COLO668 (cell line): ENCODE data around the gene HDLBP.

Experiments
- DNase-seq: peaks from one replicate; lab custom pipeline; 2025; ENCODE audit not compliant: unreplicated experiment; lab: John Stamatoyannopoulos, UW

The HDLBP gene

DNA sequence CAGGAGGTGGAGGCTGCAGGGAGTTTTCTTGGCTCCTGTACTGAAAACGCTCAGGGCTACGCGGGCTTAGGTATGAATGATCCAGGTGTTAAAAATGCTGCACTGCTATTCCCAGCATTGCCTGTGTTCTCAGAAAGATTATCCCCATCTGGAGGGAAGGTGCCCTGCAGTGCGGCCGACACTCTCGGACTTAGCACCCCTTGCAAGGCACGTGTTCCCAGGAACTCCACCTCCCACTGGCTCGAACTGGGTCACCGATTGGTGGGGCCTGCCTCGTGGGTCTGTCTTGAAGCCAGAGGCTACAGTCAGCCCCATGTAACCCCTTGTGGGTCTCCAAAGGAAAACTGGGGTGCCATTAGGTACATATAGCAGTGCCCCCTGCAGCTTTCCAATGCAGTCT, 101.3 kb downstream of the HDLBP start:
- DNase-seq: no peak

- no peak for DNase-seq
These were observed 101.9 kb downstream of the HDLBP start for GRCh38 chr2:241213567-241213966.

GRCh38 chr2:241213041-241213440, 102.4 kb downstream of the HDLBP start:
- DNase-seq: no peak

DNA sequence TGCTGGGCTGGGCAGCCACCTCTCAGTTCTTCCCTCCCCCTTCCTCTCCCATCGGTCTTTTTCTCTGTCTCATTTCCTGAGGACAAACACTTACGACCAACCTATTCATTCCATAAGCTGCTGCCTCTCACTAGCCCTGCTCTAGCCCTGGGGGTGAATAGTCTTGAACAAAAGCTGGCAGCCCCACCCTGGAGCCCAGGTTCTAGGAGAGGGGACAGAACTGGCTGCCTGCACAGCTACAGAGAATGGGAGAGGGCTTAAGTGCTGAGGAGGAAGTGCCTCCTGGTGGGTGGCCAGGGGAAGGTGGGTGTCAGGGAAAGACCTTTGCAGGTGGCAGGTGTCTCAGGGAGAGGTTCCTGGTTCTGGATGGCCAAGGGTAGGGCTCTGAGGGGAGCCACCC, 104.2 kb downstream of the HDLBP start:
- peak; percentile 24 for DNase-seq

DNA sequence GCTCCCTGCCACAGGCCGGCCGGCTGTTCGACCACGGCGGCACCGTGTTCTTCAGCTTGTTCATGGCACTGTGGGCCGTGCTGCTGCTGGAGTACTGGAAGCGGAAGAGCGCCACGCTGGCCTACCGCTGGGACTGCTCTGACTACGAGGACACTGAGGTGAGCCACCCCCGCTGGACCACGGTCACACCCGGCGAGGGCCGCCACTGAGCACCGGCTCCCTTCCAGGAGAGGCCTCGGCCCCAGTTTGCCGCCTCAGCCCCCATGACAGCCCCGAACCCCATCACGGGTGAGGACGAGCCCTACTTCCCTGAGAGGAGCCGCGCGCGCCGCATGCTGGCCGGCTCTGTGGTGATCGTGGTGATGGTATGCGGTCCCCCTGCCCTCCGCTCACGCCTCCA, 106.2 kb downstream of the HDLBP start:
- peak; percentile 39 for DNase-seq

DNA sequence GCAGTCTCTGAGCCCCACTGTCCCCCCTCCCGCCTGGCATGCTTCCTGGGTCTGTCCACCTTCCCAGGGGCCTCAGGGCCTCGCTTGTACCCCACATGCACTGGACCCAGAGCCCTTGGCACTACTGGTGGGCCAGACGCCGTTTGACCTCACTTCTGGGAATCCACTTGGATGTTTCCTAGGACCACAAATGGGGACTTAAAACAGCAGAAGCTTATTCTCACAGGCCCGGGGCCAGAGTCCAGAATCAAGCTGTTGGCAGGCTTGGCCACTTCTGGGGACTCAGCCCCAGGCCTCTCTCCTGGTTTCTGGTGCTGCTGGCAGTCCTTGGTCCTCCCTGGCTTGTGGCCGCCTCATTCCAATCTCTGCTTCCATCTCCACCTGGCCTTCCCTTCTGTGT, 107.4 kb downstream of the HDLBP start:
- no peak for DNase-seq

DNA sequence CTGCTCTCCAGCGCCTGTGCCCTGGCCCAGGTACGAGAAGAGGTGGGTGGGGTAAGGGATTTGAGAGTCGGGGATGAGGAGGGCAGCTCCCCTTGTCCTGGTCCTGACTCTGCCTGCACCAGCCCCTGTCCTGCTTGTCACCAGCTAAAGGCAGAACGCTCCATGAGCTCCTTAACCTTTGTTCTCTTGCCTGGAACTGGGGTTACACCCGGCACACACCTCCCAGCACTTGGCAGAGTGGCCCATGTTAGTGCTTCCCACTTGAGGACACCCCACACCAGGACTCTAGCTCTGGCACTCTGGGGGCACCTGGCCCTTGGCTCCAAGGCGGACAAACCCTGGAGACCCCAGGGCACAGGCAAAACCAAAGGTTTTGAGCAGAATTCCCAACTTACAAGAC, 107.8 kb downstream of the HDLBP start:
- DNase-seq: no peak

DNA sequence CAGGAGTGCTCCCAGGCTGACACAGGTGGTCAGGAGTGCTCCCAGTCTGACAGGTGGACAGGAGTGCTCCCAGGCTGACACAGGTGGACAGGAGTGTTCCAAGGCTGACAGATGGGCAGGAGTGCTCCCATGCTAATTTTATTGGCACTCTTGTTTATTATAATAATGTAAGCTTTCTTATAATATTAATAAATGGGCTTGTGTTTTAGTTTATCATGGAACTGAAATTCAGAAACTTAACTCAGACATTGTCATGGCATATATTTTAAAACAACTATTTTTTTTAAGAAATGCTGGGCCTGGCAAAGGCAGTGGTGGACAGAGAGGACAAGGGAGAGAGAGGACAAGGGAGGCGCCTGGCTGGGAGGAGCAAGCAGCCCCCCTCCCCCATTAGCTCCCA, 108.3 kb downstream of the HDLBP start:
- no peak for DNase-seq

GRCh38 chr2:241205086-241205485, 110.4 kb downstream of the HDLBP start:
- DNase-seq: no peak

DNA sequence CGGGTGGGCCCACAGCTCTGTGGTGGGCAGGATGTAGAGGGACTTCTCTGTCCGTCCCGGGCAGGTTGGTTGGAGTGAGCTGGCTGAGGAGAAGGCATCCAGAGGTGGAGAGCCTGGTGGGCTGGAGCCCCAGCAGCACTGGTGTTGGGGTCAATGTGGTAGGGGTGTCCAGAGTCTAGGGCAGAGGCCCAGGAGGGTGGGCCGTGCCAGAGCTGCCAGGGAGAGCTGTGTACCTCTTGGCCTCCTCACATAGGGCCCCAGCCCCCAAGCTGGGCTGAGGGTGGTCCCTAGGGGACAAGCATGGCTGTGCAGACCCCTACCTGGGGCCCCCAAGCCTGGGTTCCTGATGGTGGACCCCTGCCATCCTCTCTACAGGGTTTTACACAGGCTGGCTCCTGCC, 111.0 kb downstream of the HDLBP start:
- DNase-seq: no peak

DNA sequence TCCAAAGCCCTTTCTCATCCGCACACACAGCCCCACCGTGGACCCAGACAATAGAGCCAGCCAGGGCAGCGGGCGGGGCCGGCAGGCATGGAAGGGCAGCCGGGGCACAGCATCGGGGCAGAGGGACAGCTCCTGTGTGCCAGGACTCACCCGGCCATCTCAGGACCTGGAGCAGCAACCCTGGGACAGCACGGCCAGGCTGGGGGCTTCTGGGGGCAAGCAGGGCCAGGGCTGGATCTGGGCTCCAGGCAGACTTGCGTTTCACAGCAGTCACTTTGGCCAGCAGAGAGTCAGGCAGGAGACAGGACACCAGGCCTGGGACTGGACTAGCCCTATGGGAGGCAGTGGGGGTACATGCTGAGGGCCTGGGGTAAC, 111.5 kb downstream of the HDLBP start:
- no peak for DNase-seq

GRCh38 chr2:241203218-241204009, 112.1 kb downstream of the HDLBP start:
- DNase-seq: no peak

DNA sequence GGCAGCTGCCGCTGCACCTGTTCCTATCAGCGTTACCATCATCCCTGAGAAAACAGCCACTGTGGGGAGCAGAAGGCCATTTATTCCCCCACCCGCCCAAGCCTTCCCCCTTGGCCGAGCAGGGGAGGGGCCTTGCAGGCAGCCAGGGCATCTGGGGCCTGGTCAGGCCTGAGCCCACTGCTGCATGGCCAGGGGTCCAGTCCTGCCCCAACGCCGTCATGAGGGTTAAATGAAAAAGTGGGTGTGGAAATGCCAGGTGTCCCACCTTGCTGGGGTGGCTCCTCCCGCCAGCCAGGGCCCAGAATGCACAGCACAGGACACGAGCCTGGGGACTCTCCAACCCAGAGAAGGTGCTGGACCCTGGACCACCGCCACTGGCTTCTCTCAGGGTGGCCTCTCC, 112.8 kb downstream of the HDLBP start:
- DNase-seq: no peak

DNA sequence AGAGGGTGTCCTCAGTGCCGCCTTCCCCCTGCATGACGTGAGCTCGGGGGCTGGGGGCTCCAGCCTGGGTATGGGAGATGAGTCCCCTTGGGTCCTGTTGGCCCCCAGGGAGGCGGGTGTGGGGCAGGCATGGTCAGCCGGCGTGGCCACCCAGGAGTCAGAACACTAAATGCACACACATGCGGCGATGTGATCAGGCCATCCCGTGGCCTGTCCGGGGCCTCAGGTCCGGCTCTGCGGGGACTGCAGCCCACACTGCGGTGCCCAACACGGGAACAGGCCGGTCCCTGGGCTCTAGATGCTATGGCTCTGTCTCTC, 113.2 kb downstream of the HDLBP start:
- no peak for DNase-seq

GRCh38 chr2:241201445-241202267, 113.8 kb downstream of the HDLBP start:
- DNase-seq: no peak

- no peak for DNase-seq
These were observed 114.6 kb downstream of the HDLBP start for GRCh38 chr2:241200822-241201395.

DNA sequence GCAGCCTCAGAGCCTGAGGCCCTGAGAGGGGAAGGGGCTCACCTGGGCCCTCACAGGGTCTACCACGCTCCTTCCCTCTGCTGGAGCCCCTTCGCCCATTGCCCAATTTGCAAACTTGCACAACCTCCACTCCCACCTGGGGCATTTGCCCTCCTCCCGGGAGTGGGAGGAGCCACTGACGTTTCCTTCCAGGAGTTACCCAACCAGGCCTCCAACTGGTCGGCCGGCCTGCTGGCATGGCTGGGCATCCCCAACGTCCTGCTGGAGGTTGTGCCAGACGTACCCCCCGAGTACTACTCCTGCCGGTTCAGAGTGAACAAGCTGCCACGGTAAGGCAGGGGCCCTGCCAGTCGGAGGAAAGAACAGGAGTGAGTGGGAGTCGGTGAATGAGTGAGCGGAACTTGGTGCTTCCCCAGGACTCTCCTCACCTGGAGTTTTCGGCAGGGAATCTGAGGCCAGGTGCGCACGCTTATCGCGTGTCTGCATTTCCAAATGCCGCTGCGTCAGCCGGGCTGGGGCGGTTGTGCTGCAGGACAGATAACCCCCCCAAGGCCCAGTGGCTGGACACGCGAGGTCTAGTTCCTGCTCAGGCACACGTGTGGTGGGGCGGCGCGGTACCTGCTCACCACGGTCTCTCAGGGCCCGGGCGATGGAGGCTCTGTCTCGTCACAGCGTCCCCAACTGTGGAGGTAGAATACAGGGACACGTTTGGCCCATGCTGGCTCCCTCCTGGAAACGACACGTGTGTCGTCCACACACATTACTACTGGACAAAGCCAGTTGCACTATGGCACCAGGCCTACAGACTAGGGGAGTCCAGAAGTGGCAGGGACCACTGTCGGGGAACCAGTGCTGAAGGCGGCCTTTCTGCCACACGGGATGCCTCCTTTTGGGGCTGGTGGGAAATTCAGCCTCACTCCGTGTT, 115.3 kb downstream of the HDLBP start:
- no peak for DNase-seq

- no peak for DNase-seq
These were observed 116.2 kb downstream of the HDLBP start for GRCh38 chr2:241199286-241199685.

- DNase-seq: no peak
These were observed 116.8 kb downstream of the HDLBP start for GRCh38 chr2:241198381-241199279.

- no peak for DNase-seq
These were observed 117.5 kb downstream of the HDLBP start for GRCh38 chr2:241197947-241198346.
